T-helper 2 cell (primary cell): ENCODE data around the gene XXYLT1.
A peak's percentile ranks its signal among the peaks of the same experiment; 100 is the strongest.

Experiments
- DNase-seq, 5 experiments: peaks; one replicate each; pipeline versions ENCODE4 v3.0.0 to v3.0.0-alpha.2; 2012 to 2022

The XXYLT1 gene

GRCh38 chr3:195182470-195182795 is 88.5 kb downstream of the XXYLT1 start:
- DNase-seq: peak in 2 of 5 experiments; percentile 23 to 60

GRCh38 chr3:195181741-195182469 is 89.1 kb downstream of the XXYLT1 start:
- DNase-seq: no peak

DNA sequence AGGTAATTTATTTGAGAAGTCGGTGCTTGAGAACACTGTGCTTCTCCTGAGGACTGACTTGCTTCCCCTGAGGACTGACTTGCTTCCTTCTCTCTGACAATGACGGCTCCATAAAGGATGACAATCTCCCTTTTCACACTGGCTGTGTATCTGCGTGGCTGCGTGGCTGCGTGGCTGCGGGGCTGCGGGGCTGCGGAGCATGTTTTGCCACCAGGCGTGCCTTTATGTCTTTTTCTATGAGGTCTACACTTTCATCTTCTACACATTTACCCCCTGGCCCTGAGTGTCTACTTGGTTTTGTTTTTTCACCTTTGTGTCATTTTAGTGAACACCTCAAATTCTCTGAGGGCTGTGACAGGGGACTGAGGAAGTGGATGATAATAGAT is 89.9 kb downstream of the XXYLT1 start:
- no peak for DNase-seq

DNA sequence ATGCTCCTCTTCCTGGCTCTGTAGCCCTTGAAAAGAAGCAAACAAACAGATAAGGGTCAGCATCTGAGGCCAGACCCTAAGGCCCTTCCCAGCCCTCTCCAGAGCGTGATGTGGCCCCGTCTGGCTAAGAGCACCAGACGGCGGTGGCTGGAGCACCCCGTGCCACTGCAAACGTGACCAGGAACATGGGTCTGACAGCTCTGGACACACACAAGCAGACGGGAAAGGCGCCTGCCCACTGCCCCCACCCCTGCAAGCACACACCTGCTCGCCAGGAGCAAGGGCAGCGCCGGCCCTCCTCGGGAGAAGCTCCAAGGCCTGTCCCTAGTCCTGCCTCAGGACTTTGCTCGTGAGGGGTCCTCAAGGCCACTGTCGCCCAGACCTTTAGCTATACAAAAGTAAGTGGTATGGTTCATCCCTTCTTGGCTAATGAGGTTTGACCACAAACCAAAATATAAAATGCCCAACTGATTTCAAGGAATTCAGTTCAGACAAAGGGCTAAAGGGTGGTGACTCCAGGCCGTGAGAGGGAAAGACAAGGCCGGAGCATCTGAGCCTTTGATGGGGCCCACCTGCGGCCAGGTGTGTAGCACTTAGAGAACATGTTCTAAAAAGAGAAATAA is 90.4 kb downstream of the XXYLT1 start:
- DNase-seq: no peak

DNA sequence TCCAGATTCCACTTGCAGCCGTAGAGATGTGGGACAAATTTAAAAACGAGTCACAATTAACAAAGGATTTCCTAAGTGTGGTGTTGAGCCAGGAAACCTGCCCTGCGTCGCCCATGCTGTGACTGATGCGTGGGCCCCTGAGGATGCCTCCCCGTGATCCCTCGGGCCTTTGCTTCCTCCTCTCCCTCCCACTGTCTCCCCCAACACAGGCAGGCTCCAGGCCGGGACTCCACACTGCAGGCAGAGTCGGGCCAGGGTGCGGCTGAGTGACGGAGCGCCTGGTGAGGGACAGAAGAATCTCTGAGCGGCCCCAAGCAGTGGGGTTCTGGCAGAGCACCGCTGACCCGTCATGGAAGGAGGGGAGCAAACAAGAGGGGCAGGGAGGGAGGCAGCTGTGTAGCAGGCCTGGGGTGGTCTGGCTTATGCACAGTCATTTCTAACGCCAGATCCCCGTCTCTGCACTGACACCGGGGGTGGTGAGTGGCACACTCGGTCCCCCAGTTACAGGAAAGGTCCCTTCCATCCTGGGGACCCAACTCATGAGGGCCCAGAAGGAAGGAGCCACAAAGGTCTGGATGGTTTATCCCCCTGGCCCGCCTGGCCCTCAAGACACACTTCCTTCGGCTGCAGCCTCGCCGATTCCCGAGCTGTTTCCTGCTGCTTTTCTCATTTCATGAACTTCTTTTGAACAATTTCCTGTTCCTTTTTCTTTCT is 91.0 kb downstream of the XXYLT1 start:
- no peak for DNase-seq

- no peak for DNase-seq
These were observed 92.6 kb downstream of the XXYLT1 start for GRCh38 chr3:195178124-195178910.

DNA sequence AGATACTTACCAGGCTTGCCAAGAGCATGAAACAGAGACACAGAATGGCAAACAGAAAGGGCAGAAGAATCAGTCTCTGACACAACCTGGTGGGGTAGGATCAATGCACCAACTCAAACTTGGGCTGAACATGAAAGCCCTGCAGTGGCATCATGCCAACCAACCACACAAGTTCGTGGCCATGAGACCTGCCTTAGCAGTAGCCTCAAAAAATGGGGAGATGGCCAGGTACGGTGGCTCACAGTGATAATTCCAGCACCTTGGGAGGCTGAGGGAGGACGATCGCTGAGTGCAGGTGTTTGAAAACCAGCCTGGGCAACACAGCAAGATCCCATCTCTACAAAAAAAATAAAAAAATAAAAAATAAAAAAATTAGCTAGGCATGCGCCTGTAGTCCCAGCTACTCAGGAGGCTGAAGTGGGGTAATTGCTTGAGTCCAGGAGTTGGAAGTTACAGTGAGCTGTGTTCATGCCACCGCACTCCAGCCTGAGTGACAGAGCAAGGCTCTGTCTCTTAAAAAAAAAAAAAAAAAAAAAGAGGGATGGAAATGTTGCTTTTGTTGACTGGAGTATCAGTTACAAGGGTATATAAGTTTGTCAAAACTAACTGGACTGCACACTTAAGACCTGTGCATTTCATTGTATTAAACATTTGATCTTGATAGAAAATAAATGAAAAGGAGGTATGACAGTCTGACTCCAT is 93.4 kb downstream of the XXYLT1 start:
- DNase-seq: no peak

DNA sequence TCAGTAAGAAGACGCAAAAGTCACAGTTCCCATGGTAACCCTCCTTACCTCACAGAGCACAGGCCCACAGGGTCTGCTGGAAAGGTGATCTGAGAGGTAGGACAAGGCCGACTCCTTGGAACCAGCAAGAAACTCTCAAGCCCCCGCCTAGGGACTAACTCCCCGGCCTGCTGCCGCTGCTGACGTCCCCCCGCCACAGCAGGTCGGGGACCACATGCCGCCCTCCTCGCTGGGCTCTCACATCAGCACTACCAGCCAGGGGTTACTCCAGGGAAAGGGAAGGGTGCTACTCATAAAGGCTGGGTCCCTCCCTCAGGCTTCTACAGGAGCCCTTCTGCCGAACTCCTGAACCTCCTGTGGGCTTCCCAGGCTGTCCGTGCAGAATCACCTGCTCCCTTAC is 94.2 kb downstream of the XXYLT1 start:
- DNase-seq: no peak

- DNase-seq: no peak
These were observed 95.3 kb downstream of the XXYLT1 start for GRCh38 chr3:195175476-195176337.

GRCh38 chr3:195175076-195175475 is 95.9 kb downstream of the XXYLT1 start:
- DNase-seq: no peak

DNA sequence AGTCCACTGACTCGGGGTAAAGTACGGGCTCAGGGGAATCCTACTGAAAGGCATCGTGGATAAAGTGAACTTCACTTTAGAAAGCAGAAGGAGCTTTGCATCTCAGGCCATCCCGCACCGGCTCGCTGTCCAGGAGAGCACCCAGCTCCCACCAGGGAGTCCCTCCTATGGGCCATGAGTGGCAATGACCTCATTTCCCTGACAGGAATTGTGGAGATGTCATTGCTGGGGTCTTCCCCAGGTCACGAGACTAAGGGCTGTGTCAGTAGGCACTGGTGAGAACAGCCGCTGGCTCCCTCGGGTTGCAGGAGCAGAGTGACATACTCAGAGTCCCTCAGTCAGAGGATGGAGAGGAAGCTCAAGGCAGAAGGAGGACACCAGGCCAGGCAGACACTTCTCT is 97.3 kb downstream of the XXYLT1 start:
- DNase-seq: no peak

GRCh38 chr3:195172896-195173295 is 98.1 kb downstream of the XXYLT1 start:
- no peak for DNase-seq

- no peak for DNase-seq
These were observed 98.8 kb downstream of the XXYLT1 start for GRCh38 chr3:195172039-195172684.

DNA sequence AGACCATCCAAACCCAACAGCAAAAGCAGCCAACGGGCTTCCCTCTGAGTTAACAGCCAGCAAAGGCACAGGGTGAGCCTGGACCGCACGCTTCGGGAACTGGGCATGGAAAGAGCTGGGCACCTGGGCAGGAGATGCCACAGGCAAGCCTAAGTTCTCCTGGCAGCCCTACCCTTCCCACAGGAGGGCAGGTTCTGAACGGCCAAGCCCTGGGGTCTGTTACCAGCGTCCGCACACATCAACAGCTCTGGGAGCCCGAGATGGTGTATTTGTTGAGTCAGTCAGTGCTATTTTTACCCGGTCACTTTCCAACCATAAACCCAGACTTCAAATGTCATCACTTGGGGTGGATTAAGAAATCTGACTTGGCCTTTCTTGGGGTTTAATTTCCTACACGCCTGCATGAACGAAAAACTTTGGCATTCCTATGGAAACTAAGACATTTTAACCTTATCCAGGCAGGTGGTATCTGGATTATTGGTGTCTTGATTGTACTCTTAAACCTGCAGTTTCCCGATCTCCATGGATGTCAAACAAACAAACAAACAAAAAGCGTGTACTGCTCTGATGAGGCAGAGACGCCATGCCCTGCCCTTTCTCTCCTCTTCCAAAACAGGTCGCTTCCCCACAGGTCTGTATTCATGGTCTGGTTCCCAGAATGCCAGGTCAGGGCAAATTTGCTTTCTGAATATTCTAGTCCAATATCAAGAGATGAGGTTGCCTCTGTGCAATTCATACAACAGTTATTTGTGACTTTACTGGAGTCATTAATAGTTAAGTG is 99.7 kb downstream of the XXYLT1 start:
- no peak for DNase-seq

- DNase-seq: no peak
These were observed 100.5 kb downstream of the XXYLT1 start for GRCh38 chr3:195170496-195170895.

- no peak for DNase-seq
These were observed 101.8 kb downstream of the XXYLT1 start for GRCh38 chr3:195169011-195169649.

- DNase-seq: no peak
These were observed 102.8 kb downstream of the XXYLT1 start for GRCh38 chr3:195168009-195168762.

- no peak for DNase-seq
These were observed 105.2 kb downstream of the XXYLT1 start for GRCh38 chr3:195165790-195166189.

DNA sequence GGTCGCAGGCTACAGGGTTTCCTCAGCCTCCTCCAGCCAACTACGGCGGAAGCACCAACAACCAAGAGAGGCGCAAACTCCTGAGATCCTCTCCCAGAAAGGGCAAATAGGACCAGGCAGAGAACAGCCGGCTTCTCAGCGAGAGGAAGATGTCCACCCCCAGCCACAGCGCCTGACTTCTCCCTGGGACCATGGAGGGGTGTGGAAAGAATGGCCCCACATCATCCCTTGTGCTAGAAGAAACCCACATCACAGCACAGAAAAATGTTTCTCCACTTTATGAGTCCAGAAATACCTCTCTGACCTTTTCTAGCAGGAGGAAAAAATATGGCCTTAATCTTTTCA is 105.7 kb downstream of the XXYLT1 start:
- DNase-seq: no peak
